Thyroid gland (tissue), 4 donors: ENCODE data around the gene TANC1.

Source experiments
- CTCF ChIP-seq, 6 experiments: fragments of 200-600 bp in 3 of 6; fragments of 450-650 bp in 3 of 6; sonication (generic) in 3 of 6; IDR thresholded peaks; one replicate each; pipeline ENCODE4 v1.5.1; 2016 to 2019; ENCODE audit warnings: antibody characterized with exemption in 6 of 6, mild to moderate bottlenecking in 2 of 6, inconsistent platforms in 1 of 6, moderate library complexity in 1 of 6
- POLR2A ChIP-seq, 2 donors: fragments of 450-650 bp; IDR thresholded peaks; one replicate each; pipeline ENCODE4 v1.6.1; 2017; ENCODE audit warnings: antibody characterized with exemption in 2 of 2, mild to moderate bottlenecking in 2 of 2, moderate library complexity in 1 of 2

- TF ChIP-seq POLR2A (IDR thresholded peaks at IDR 0.05): no peak
- TF ChIP-seq CTCF (IDR thresholded peaks at IDR 0.05): no peak
Observed at GRCh38 chr2:158962074-158962473, 6.4 kb upstream of the TANC1 start.
